HepG2 (cell line): Measurements from ENCODE around the gene RAD1. TPM values are rescaled to one million over a fixed set of nuclear protein-coding genes. Genes with fewer than 3 reads are reported as not detected.

Source experiments
- ATAC-seq: fragments of 200-7000 bp; cut with Tn5 transposase; 3 replicates; pipeline ENCODE4 v1.9.1; 2020; ENCODE audit warnings: mild to moderate bottlenecking, moderate library complexity
- BruUV-seq: library from RNA; stranded (reverse); fragments of 400-500 nt; replicated peaks from 2 replicates; lab custom pipeline; 2021; lab: Mats Ljungman, UMichigan
- CTCF ChIA-PET: fragments of 300-600 bp; formaldehyde crosslinking; extraction: SDS; loops from one replicate; lab custom pipeline; 2021; ENCODE audit warnings: low total read pairs, inconsistent platforms, low intra/inter-chr PET ratio; lab: Yijun Ruan, JAX
- POLR2A ChIA-PET: fragments of 350-600 bp; sonication (Branson Sonifier 250); formaldehyde crosslinking; loops from one replicate; lab custom pipeline; 2020; ENCODE audit warnings: antibody characterized with exemption, inconsistent platforms; lab: Yijun Ruan, JAX
- DNase-seq: peaks from one replicate; pipeline ENCODE4 v3.0.0-alpha.2; 2015; ENCODE audit warnings: low spot score
- FAIRE-seq: peaks from 3 replicates; lab custom pipeline; 2011; peaks lifted over from hg19 to GRCh38; lab: Jason Lieb, UNC
- H2AFZ ChIP-seq: one replicate; pipeline ENCODE4 v1.6.1; 2011; ENCODE audit warnings: low read length, inconsistent platforms
- H3K27ac ChIP-seq: fragments of 300-600 bp; 3 replicates; pipeline ENCODE4 v1.8.0; 2011; ENCODE audit warnings: mixed run types, mild to moderate bottlenecking, mixed read lengths, low read length, inconsistent platforms; ENCODE audit not compliant: insufficient read depth; ENCODE audit errors: extremely low read length
- H3K27me3 ChIP-seq, 2 experiments: fragments of 200-600 bp in 1 of 2; 2 replicates in 1 of 2; 3 replicates in 1 of 2; pipeline versions ENCODE4 v1.6.0 to v1.8.0; 2011; ENCODE audit warnings: low read length in 2 of 2, mild to moderate bottlenecking in 2 of 2, moderate library complexity in 2 of 2, inconsistent platforms in 1 of 2; ENCODE audit not compliant: insufficient read depth in 2 of 2, control insufficient read depth in 1 of 2
- H3K36me3 ChIP-seq, 2 experiments: fragments of 200-600 bp in 1 of 2; replicated peaks in 1 of 2; 2 replicates in 1 of 2; 3 replicates in 1 of 2; pipeline versions ENCODE4 v1.5.1 to v1.8.0; 2011; ENCODE audit warnings: low read length in 2 of 2, inconsistent platforms in 1 of 2; ENCODE audit not compliant: insufficient read depth in 2 of 2, control insufficient read depth in 1 of 2
- H3K4me1 ChIP-seq: 2 replicates; pipeline ENCODE4 v1.5.1; 2012; ENCODE audit warnings: low read length, inconsistent platforms; ENCODE audit not compliant: insufficient read depth
- H3K4me2 ChIP-seq: 2 replicates; pipeline ENCODE4 v1.6.0; 2011; ENCODE audit warnings: low read depth, low read length, inconsistent platforms
- H3K4me3 ChIP-seq, 3 experiments: fragments of 200-600 bp in 1 of 3; sonication (generic), shearing (Covaris generic) in 1 of 3; replicated peaks in 1 of 3; 2 replicates each; pipeline ENCODE4 v1.5.1; 2011 to 2016; ENCODE audit warnings: low read length in 3 of 3, inconsistent platforms in 2 of 3, low read depth in 2 of 3, mild to moderate bottlenecking in 2 of 3, control low read depth in 1 of 3, mixed read lengths in 1 of 3; ENCODE audit not compliant: insufficient read depth in 1 of 3
- H3K79me2 ChIP-seq: one replicate; pipeline ENCODE4 v1.6.1; 2011; ENCODE audit warnings: low read length, inconsistent platforms; ENCODE audit not compliant: insufficient read depth
- H3K9ac ChIP-seq: 2 replicates; pipeline ENCODE4 v1.6.0; 2011; ENCODE audit warnings: mild to moderate bottlenecking, low read depth, low read length, inconsistent platforms; ENCODE audit not compliant: insufficient read depth
- H3K9me3 ChIP-seq: 2 replicates; pipeline ENCODE4 v1.5.1; 2012; ENCODE audit warnings: mild to moderate bottlenecking, low read length
- H4K20me1 ChIP-seq: 2 replicates; pipeline ENCODE4 v1.6.0; 2011; ENCODE audit warnings: inconsistent platforms, mild to moderate bottlenecking, low read length, moderate library complexity; ENCODE audit not compliant: insufficient read depth
- ETV6 ChIP-seq: sonication (generic); formaldehyde crosslinking; conservative IDR thresholded peaks from 2 replicates; pipeline ENCODE4 v1.4.0; 2020; ENCODE audit warnings: missing genetic modification reagents
- FOXO1 ChIP-seq: sonication (generic); formaldehyde crosslinking; IDR thresholded peaks from 2 replicates; pipeline ENCODE4 v1.4.0; 2020; ENCODE audit warnings: missing genetic modification reagents
- HDAC6 ChIP-seq: fragments of 200-600 bp; sonication (generic); IDR thresholded peaks from 2 replicates; pipeline ENCODE4 v1.7.0; 2017; ENCODE audit warnings: mild to moderate bottlenecking, antibody characterized with exemption, low read length, low read depth
- HOXD1 ChIP-seq: sonication (generic); formaldehyde crosslinking; IDR thresholded peaks from 2 replicates; pipeline ENCODE4 v1.5.0; 2020; ENCODE audit warnings: missing genetic modification reagents
- NCOA2 ChIP-seq: sonication (generic); formaldehyde crosslinking; IDR thresholded peaks from 2 replicates; pipeline ENCODE4 v1.8.0; 2022; ENCODE audit warnings: inconsistent platforms
- NFE2L2 ChIP-seq: fragments of 150-350 bp; IDR thresholded peaks from 2 replicates; pipeline ENCODE4 v1.6.1; 2014; ENCODE audit warnings: low read length
- RAD21 ChIP-seq: fragments of 450-650 bp; formaldehyde crosslinking; IDR thresholded peaks from 2 replicates; pipeline ENCODE4 v1.5.0; 2020; ENCODE audit warnings: mild to moderate bottlenecking
- SATB2 ChIP-seq: sonication (generic); formaldehyde crosslinking; IDR thresholded peaks from 2 replicates; pipeline ENCODE4 v1.5.0; 2020; ENCODE audit warnings: missing genetic modification reagents
- TIGD3 ChIP-seq: sonication (generic); formaldehyde crosslinking; IDR thresholded peaks from 2 replicates; pipeline ENCODE4 v1.5.1; 2020; ENCODE audit warnings: mild to moderate bottlenecking, missing genetic modification reagents, borderline replicate concordance
- ZNF296 ChIP-seq: sonication (generic); formaldehyde crosslinking; conservative IDR thresholded peaks from 2 replicates; pipeline ENCODE4 v1.5.0; 2020; ENCODE audit warnings: mild to moderate bottlenecking, missing genetic modification reagents
- ZNF564 ChIP-seq: sonication (generic); formaldehyde crosslinking; IDR thresholded peaks from 2 replicates; pipeline ENCODE4 v1.8.1; 2023; ENCODE audit warnings: mild to moderate bottlenecking, missing genetic modification reagents
- ZNF670 ChIP-seq: sonication (generic); formaldehyde crosslinking; IDR thresholded peaks from 2 replicates; pipeline ENCODE4 v1.8.0; 2022; ENCODE audit warnings: mild to moderate bottlenecking, missing genetic modification reagents, borderline replicate concordance
- WGBS: methylation state at CpG from one replicate; pipeline ENCODE4 v1.1.6; 2017; ENCODE audit warnings: low lambda C conversion rate; 5-methylcytosine and 5-hydroxymethylcytosine counted together
- in situ Hi-C: cut with HindIII; loops from 2 replicates; pipeline ENCODE4 v1.10.0; 2017; ENCODE audit warnings: low pct_unique_long_range_greater_than_20kb; ENCODE audit not compliant: extremely low pct_ligation_motif_present
- intact Hi-C: fragments of 100-400 bp; cut with micrococcal nuclease; formaldehyde crosslinking; loops from one replicate; pipeline ENCODE4 v1.10.0; 2022; ENCODE audit not compliant: unreplicated experiment
- polyA plus RNA-seq, 8 experiments: library from polyadenylated mRNA; depleted of rRNA in 3 of 8; stranded (reverse) in 7 of 8; unstranded in 1 of 8; fragments of >200 nt; fragmentation: Illumina TruSeq in 4 of 8; extraction: Trizol in 4 of 8; gene quantifications; 2 replicates each; pipeline versions ENCODE4 v1.2.1 to v1.2.3, GENCODE V29; 2011 to 2016; ENCODE audit warnings: low read depth in 4 of 8, missing spikeins in 1 of 8, mixed read lengths in 1 of 8; ENCODE audit not compliant: insufficient read depth in 1 of 8
- total RNA-seq, 5 experiments: library from RNA; depleted of rRNA; stranded (reverse); fragments of >200 nt; fragmentation: Illumina TruSeq; extraction: Trizol; gene quantifications; 2 replicates each; pipeline ENCODE4 v1.2.3, GENCODE V29; 2016; ENCODE audit warnings: low read depth in 1 of 5
- TF ChIP-seq, protein P1 (sequence below): sonication (generic); formaldehyde crosslinking; IDR thresholded peaks from 2 replicates; pipeline ENCODE4 v1.5.1; 2020; ENCODE audit warnings: missing genetic modification reagents, mild to moderate bottlenecking, borderline replicate concordance
- TF ChIP-seq, protein P2 (sequence below): sonication (generic); formaldehyde crosslinking; IDR thresholded peaks from 2 replicates; pipeline ENCODE4 v1.5.0; 2020; ENCODE audit warnings: missing genetic modification reagents

The RAD1 gene
- total and polyA plus RNA-seq, 2 of the 13 experiments (the other 11 are each of a cell fraction or from before 2014, with no cell fraction given), result 14.7 to 39.1 TPM

DNA sequence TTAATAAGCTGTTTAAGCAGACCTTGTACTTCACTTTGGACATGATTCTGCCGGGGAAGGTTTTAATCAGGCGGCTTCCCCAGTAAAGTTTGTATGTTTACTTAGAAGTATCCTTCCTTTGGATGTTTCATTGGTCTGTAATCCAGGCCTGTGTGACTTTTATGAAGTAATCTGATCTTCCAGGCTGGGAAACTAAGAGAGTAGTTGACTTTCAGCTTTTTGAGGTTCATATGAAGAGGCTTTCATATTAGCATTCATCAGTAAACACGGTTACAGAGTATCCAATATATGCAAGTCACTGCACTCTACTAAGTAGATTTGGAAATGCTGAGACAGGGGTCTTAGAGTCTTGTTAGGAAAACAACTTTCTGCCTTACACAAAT is 15.1 kb upstream of the RAD1 start (continued):
- TF ChIP-seq, protein P1, sequence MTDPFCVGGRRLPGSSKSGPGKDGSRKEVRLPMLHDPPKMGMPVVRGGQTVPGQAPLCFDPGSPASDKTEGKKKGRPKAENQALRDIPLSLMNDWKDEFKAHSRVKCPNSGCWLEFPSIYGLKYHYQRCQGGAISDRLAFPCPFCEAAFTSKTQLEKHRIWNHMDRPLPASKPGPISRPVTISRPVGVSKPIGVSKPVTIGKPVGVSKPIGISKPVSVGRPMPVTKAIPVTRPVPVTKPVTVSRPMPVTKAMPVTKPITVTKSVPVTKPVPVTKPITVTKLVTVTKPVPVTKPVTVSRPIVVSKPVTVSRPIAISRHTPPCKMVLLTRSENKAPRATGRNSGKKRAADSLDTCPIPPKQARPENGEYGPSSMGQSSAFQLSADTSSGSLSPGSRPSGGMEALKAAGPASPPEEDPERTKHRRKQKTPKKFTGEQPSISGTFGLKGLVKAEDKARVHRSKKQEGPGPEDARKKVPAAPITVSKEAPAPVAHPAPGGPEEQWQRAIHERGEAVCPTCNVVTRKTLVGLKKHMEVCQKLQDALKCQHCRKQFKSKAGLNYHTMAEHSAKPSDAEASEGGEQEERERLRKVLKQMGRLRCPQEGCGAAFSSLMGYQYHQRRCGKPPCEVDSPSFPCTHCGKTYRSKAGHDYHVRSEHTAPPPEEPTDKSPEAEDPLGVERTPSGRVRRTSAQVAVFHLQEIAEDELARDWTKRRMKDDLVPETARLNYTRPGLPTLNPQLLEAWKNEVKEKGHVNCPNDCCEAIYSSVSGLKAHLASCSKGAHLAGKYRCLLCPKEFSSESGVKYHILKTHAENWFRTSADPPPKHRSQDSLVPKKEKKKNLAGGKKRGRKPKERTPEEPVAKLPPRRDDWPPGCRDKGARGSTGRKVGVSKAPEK (CRISPR knock-in tag), result no peak
- 0 out of 2 replicates have a peak, but pooled peaks have one; percentile 16 for TF ChIP-seq ZNF564
- TF ChIP-seq ETV6 (CRISPR knock-in tag), result no peak
- TF ChIP-seq SATB2, result no peak
- TF ChIP-seq HOXD1 (CRISPR knock-in tag), result no peak
- TF ChIP-seq ZNF296 (CRISPR knock-in tag), result no peak
- peak; percentile 72 for TF ChIP-seq NFE2L2

DNA sequence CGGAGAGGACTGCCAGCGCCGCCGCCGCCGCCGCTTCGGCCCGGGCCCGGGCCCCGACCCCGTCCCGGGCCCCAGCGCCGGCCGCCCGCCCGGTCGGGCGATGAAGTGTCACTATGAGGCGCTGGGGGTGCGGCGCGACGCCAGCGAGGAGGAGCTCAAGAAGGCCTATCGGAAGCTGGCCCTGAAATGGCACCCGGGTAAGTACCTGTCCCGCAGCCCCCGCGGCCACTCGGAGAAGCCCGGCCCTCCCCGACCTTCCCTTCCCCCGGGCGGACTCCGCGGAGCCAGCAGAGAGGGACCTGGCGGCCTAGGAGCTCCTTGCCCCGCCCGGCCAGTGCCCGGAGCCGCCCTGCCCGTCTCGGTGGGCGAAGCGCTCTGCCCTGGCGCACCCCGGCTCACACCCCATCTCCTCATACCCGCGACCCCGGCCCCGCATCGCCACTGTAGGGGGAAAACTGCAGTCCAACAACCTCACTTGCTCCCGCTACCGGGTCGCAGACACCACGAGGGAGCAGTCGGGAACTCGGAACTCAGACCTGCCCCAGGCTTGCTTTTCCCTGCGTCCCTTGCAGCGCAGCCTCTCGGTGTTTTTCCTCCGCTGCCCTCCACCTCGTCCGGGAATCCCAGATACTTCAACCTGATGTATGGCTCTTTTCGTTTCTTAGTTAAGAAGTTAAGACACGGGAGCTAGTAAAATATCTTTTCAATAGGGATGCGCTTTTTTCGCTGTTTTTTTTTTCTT is 14.6 kb upstream of the RAD1 start:
- no peaks in the 10 kb centered on the region for H4K20me1 ChIP-seq
- H3K9ac ChIP-seq, result peak overlapping the region; percentile 94
- H3K27ac ChIP-seq, result peak overlapping the region; percentile 92
- H2AFZ ChIP-seq, result peak overlapping the region; percentile 46
- DNase-seq, result peak; percentile 77
- no peak for FAIRE-seq
- ChIA-PET CTCF (no interaction called here), POLR2A (interaction anchor here (0.7 to 3.4 kb wide), 8 partner anchors 10 to 444 kb away, joined by 3 to 92 read pairs (median 6); partner anchors contain the start of genes BRIX1, RAD1 and TTC23L)
- under 1% methylated on average over 21 of the region's 70 CpGs for WGBS
- peak overlapping the region; percentile 77 for H3K4me2 ChIP-seq
- intact Hi-C loops (loop anchor here (2.0 to 5.0 kb wide), 2 partner anchors 15 to 1222 kb away; partner anchors contain the start of genes BRIX1, LMBRD2, RAD1 and SKP2), in situ Hi-C loops (no loop called here)
- H3K36me3 ChIP-seq, result peaks cover 2 to 20% of the 10 kb centered on the region in 2 experiments
- H3K9me3 ChIP-seq, result no peaks in the 10 kb centered on the region
- H3K4me3 ChIP-seq, result peak overlapping the region; percentile 91 to 99 (median 96)
- H3K27me3 ChIP-seq, result no peaks in the 10 kb centered on the region; a peak in 1 of 5 replicates
- BruUV-seq, result no TSS peak
- H3K4me1 ChIP-seq, result peaks cover 19% of the 10 kb centered on the region
- H3K79me2 ChIP-seq, result peaks cover 41% of the 10 kb centered on the region
- ATAC-seq, result peak; percentile 80
- TF ChIP-seq RAD21 (peak; percentile 12; the same call in 1 of the 2 replicates), TIGD3 (no peak), FOXO1 (CRISPR knock-in tag) (no peak), NCOA2 (CRISPR knock-in tag) (no peak), ZNF670 (no peak), HDAC6 (no peak)
- TF ChIP-seq, protein P2, sequence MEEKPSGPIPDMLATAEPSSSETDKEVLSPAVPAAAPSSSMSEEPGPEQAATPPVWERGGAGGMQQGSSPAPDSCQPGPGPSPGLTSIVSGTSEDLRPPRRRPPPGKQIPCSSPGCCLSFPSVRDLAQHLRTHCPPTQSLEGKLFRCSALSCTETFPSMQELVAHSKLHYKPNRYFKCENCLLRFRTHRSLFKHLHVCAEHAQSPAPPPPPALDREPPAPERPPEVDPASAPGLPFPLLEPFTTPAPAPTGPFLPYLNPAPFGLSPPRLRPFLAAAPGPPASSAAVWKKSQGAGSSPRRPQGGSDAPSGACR, result no peak
